Upper lobe of left lung (tissue), 6 donors: Measurements from ENCODE around the gene ZIC4. TPM values are rescaled to one million over a fixed set of nuclear protein-coding genes. Genes with fewer than 3 reads are reported as not detected.

Experiments
- ATAC-seq, 2 donors: fragments of 200-7000 bp; cut with Tn5 transposase; one replicate each; pipeline ENCODE4 v1.9.1; 2022; ENCODE audit warnings: mild to moderate bottlenecking in 2 of 2, moderate library complexity in 2 of 2; ENCODE audit not compliant: low FRiP score in 2 of 2
- DNase-seq, 2 donors: peaks; one replicate each; pipeline ENCODE4 v3.0.0-alpha.2; 2019 to 2020
- H3K27ac ChIP-seq, 4 donors: fragments of 200-600 bp; sonication (generic); one replicate each; pipeline ENCODE4 v1.5.1; 2016 to 2019
- H3K27me3 ChIP-seq, 4 donors: fragments of 200-600 bp; sonication (generic); one replicate each; pipeline ENCODE4 v1.5.1; 2017 to 2019
- H3K36me3 ChIP-seq, 4 donors: fragments of 200-600 bp; sonication (generic); one replicate each; pipeline ENCODE4 v1.5.1; 2016 to 2019
- H3K4me1 ChIP-seq, 4 donors: fragments of 200-600 bp; sonication (generic); one replicate each; pipeline ENCODE4 v1.5.1; 2018 to 2019
- H3K4me3 ChIP-seq, 4 donors: fragments of 200-600 bp; sonication (generic); one replicate each; pipeline ENCODE4 v1.5.1; 2017 to 2019; ENCODE audit warnings: mild to moderate bottlenecking in 2 of 4, moderate library complexity in 1 of 4
- H3K9me3 ChIP-seq, 4 donors: fragments of 200-600 bp; sonication (generic); one replicate each; pipeline ENCODE4 v1.5.1; 2018 to 2019
- CTCF ChIP-seq, 6 experiments: fragments of 450-650 bp in 4 of 6; fragments of 200-600 bp in 2 of 6; sonication (generic) in 2 of 6; IDR thresholded peaks; one replicate each; pipeline ENCODE4 v1.5.1; 2016 to 2019; ENCODE audit warnings: antibody characterized with exemption in 6 of 6
- EP300 ChIP-seq, 4 donors: sonication (generic); formaldehyde crosslinking; IDR thresholded peaks; one replicate each; pipeline ENCODE4 v1.5.1; 2017; ENCODE audit warnings: antibody characterized with exemption in 4 of 4, control low read depth in 2 of 4
- POLR2A ChIP-seq, 4 donors: fragments of 450-650 bp; IDR thresholded peaks; one replicate each; pipeline ENCODE4 v1.5.1; 2016 to 2017; ENCODE audit warnings: antibody characterized with exemption in 4 of 4, mild to moderate bottlenecking in 2 of 4
- POLR2AphosphoS5 ChIP-seq, 2 donors: sonication (generic); formaldehyde crosslinking; IDR thresholded peaks; one replicate each; pipeline ENCODE4 v1.5.1; 2017; ENCODE audit warnings: antibody characterized with exemption in 2 of 2
- WGBS, 2 donors: methylation state at CpG; one replicate each; pipeline ENCODE4 v1.1.5; 2017 to 2018; 5-methylcytosine and 5-hydroxymethylcytosine counted together
- total RNA-seq, 6 donors: library from RNA; depleted of rRNA in 4 of 6; stranded (reverse); fragments of >200 nt in 4 of 6; gene quantifications; one replicate each; pipeline versions ENCODE4 v1.1.0 to v1.2.1, GENCODE V29; 2016 to 2021
- donor health status: DM: no; HTN: no; CAD: no; lungs with moderate emphysema.
- donor health status: DM: no; HTN: yes; CAD: no; lungs with severe emphysema.

Gene ZIC4
- total RNA-seq, 6 donors from 2014 or later, result not detected

DNA sequence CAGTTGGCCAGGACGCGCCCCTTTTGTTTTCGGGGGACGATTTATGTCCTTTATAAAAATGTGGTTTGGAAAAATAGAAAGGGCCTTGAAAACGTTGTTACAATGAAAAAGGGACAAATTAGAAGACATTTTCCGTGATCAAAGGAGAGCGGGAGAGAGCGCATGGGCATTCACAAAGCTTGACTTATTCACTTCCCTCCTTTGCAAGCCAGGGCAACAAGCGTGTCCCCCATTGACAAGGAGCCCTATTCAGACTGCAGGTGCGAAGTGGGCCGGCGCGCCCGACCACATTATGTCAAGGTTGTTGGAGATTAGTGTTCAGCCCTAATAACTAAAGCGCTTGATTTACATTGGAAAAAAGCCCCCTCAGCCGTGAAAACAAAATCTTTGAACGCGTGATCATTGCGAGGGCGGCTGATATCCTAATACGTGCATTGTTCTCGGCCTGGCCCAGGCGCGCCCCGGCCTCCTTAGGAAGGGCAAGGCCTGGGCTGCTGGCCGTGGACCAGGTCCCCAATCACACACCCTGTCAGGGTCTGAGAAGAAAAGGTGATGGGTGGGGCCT, 25.9 kb downstream of the ZIC4 start:
- Histone ChIP-seq H3K4me1 (no peaks in the 10 kb centered on the region), H3K9me3 (peaks cover 0 to 4% (median 0%) of the 10 kb centered on the region in 4 donors), H3K36me3 (no peaks in the 10 kb centered on the region), H3K4me3 (no peak overlapping the region), H3K27me3 (peaks cover 0 to 52% (median 12%) of the 10 kb centered on the region in 4 donors), H3K27ac (no peak overlapping the region)
- WGBS, 2 donors, result 8 to 10% methylated on average over 24 to 26 of the region's 26 CpGs
- peak in 1 of 2 donors; percentile 35 for ATAC-seq
- no peak for DNase-seq
- TF ChIP-seq POLR2AphosphoS5 (IDR thresholded peaks at IDR 0.05) (no peak), POLR2A (IDR thresholded peaks at IDR 0.05) (no peak), EP300 (IDR thresholded peaks at IDR 0.05) (no peak), CTCF (IDR thresholded peaks at IDR 0.05) (no peak)

DNA sequence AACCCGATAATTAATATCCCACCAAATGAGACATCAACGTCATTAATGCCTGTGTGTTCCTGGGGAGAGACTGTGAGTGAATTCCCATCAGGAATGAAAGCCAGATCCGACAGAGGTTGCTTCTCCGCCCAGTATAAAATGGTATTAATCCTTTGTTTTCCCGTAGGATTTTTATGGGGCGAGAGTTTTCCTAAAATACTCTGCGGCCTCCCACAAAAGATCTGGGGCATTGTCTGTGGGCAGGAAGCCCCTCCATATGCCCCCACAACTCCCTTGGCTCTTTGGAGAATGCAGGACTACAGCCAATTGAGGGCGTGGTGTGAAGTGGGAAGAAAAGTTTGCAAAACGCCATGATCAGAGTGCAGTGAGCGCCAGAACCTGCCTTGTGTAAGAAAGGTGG, 26.7 kb downstream of the ZIC4 start:
- H3K36me3 ChIP-seq, result no peaks in the 10 kb centered on the region
- H3K9me3 ChIP-seq, result peaks cover 0 to 4% (median 0%) of the 10 kb centered on the region in 4 donors
- ATAC-seq (no peak), DNase-seq (no peak)
- no peak overlapping the region for H3K27ac ChIP-seq
- TF ChIP-seq EP300 (IDR thresholded peaks at IDR 0.05), result no peak
- no peak for TF ChIP-seq CTCF (IDR thresholded peaks at IDR 0.05)
- TF ChIP-seq POLR2AphosphoS5 (IDR thresholded peaks at IDR 0.05), result no peak
- peaks cover 0 to 44% (median 10%) of the 10 kb centered on the region in 4 donors for H3K27me3 ChIP-seq
- H3K4me3 ChIP-seq, result no peak overlapping the region
- H3K4me1 ChIP-seq, result no peaks in the 10 kb centered on the region
- WGBS, 2 donors, result 7 to 12% methylated on average over 10 of the region's 10 CpGs

DNA sequence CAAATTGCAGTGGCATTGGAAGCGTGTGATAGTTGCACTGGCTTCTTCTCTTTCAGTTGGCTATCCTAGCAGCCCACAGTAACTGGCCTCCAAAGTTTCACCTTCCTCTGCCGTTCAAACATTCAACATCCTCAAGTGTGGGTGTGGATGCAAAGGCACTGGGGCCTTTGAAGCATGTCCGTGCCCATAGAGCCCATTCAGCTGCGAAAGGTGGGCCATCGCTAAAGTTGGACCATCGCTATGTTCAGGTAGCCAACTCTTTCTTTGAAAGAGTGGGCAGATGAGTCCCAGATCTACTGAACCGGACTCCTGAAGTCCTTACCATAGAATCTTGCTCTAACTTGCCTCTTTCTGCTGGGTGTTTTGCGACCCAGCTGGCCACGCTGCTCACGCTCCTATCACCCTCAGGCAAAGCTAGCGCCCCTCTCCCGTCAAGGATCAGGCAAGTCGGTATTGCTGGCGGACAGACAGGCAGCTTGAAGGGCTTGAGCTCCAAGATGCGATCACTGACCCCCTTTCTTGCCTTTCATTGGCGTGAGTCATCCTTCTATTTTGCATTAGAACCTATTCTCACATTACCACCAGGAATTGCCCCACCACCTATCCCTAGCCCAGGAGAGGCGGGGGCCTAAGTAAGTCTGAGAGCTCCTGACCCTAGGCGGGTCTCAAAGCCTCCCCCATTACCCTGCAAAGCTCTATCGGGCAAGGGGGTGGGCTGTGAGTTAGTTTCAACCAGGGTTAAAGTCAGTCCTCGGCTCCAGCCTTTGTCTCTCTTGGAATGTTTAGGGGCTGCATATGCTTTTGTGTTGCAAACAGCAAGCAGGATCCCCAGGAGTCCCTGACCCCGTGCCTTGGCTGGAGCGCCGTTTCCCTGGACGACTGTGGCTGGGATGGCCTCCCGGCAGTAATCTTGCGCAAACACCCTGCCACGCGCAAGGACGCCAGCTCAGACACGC, 28.7 kb downstream of the ZIC4 start:
- 9 to 13% methylated on average over 30 of the region's 30 CpGs for WGBS, 2 donors
- no peak for ATAC-seq

DNA sequence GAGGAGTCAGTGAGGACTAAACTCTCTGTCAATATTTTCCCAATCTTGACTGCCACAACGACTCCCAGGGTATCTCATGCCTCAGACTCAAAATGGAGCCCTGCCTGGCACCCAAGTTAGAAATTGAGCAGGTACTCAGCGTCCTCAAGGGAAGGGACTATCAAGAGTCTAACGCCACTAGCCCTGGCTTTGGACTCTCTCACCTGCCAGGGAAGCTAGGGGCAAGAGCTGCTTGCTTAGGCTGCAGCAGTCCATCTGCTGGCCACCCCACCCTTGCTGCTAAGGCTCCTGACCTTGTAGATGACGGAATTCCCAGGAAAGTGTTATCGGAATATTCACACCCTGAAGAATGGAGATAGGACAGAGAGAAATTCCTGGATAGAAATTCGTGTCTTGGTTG, 33.0 kb downstream of the ZIC4 start:
- peaks cover 0 to 42% (median 10%) of the 10 kb centered on the region in 4 donors for H3K27me3 ChIP-seq

More for the DNA sequence above, 28.7 kb downstream of the ZIC4 start:
- Histone ChIP-seq H3K36me3 (no peaks in the 10 kb centered on the region), H3K27ac (no peak overlapping the region), H3K9me3 (peaks cover 0 to 4% (median 0%) of the 10 kb centered on the region in 4 donors), H3K4me3 (no peak overlapping the region), H3K4me1 (no peaks in the 10 kb centered on the region), H3K27me3 (peaks cover 0 to 41% (median 10%) of the 10 kb centered on the region in 4 donors)
- TF ChIP-seq POLR2A (IDR thresholded peaks at IDR 0.05), result no peak
- no peak for TF ChIP-seq CTCF (IDR thresholded peaks at IDR 0.05)
- TF ChIP-seq EP300 (IDR thresholded peaks at IDR 0.05), result no peak
- TF ChIP-seq POLR2AphosphoS5 (IDR thresholded peaks at IDR 0.05), result no peak
- DNase-seq, result no peak

More for the DNA sequence above, 33.0 kb downstream of the ZIC4 start:
- WGBS, 2 donors, result 4 to 5% methylated on average over 6 of the region's 6 CpGs
- no peak overlapping the region for H3K27ac ChIP-seq
- DNase-seq (no peak), ATAC-seq (no peak)
- no peak for TF ChIP-seq CTCF (IDR thresholded peaks at IDR 0.05)
- no peak for TF ChIP-seq POLR2AphosphoS5 (IDR thresholded peaks at IDR 0.05)
- TF ChIP-seq EP300 (IDR thresholded peaks at IDR 0.05), result no peak
- no peak for TF ChIP-seq POLR2A (IDR thresholded peaks at IDR 0.05)
- H3K9me3 ChIP-seq, result peaks cover 0 to 4% (median 0%) of the 10 kb centered on the region in 4 donors
- no peaks in the 10 kb centered on the region for H3K4me1 ChIP-seq
- no peaks in the 10 kb centered on the region for H3K36me3 ChIP-seq
- no peak overlapping the region for H3K4me3 ChIP-seq
